HepG2 (cell line): Measurements from ENCODE around the gene MARF1.

ENCODE experiments used
- FOXA1 ChIP-seq, 2 experiments: fragments of 450-650 bp in 1 of 2; sonication (generic) in 1 of 2; formaldehyde crosslinking in 1 of 2; IDR thresholded peaks; 2 replicates each; pipeline versions ENCODE4 v1.4.0 to v1.6.1; 2016 to 2020; ENCODE audit warnings: missing genetic modification reagents in 1 of 2
- ZNF274 ChIP-seq: sonication (generic); formaldehyde crosslinking; IDR thresholded peaks from 2 replicates; pipeline ENCODE4 v1.5.1; 2020; ENCODE audit warnings: mild to moderate bottlenecking, missing genetic modification reagents

GRCh38 chr16:15605839-15606517 lies 37.0 kb downstream of the MARF1 start:
- no peak for TF ChIP-seq ZNF274 (CRISPR knock-in tag)
- no peak for TF ChIP-seq FOXA1 (IDR thresholded peaks at IDR 0.05)
- TF ChIP-seq FOXA1 (CRISPR knock-in tag; IDR thresholded peaks at IDR 0.05), result no peak
